ENCODE data around the gene ASTN2.

ASTN2 gene

DNA sequence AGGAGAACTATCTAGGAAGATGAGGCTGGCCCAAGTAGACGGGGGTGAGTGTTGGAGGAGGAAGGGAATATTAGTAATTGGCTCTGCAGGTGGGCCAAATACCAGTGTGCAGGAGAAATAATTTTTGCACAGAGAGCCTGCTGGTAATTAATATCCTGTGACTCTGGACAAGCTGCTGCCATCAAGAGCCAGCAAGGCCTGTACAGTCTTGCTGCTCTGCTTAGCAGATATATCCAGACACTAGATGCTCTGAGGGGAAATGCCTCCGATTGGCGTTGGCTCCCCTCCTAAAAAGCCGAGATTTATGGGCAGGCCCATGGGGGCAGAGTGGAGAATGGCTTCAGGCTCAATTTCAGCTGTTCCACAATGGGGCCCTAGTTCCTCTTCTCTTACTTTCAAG is 29.6 kb upstream of the ASTN2 start:
- Histone ChIP-seq H3K27ac (no peak overlapping the region), H3K36me3 (no peaks in the 10 kb centered on the region), H3K9me3 (no peaks in the 10 kb centered on the region), H3K4me1 (no peaks in the 10 kb centered on the region), H3K4me3 (no peak overlapping the region), H3K27me3 (peaks cover 0 to 6% of the 10 kb centered on the region in 2 donors)
- DNase-seq: no peak
- intact Hi-C loops (cut with DNase I; ENCODE audit: low total_unique reads): no loop called here
- TF ChIP-seq, protein P1, sequence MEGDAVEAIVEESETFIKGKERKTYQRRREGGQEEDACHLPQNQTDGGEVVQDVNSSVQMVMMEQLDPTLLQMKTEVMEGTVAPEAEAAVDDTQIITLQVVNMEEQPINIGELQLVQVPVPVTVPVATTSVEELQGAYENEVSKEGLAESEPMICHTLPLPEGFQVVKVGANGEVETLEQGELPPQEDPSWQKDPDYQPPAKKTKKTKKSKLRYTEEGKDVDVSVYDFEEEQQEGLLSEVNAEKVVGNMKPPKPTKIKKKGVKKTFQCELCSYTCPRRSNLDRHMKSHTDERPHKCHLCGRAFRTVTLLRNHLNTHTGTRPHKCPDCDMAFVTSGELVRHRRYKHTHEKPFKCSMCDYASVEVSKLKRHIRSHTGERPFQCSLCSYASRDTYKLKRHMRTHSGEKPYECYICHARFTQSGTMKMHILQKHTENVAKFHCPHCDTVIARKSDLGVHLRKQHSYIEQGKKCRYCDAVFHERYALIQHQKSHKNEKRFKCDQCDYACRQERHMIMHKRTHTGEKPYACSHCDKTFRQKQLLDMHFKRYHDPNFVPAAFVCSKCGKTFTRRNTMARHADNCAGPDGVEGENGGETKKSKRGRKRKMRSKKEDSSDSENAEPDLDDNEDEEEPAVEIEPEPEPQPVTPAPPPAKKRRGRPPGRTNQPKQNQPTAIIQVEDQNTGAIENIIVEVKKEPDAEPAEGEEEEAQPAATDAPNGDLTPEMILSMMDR (IDR thresholded peaks at IDR 0.05): no peak

DNA sequence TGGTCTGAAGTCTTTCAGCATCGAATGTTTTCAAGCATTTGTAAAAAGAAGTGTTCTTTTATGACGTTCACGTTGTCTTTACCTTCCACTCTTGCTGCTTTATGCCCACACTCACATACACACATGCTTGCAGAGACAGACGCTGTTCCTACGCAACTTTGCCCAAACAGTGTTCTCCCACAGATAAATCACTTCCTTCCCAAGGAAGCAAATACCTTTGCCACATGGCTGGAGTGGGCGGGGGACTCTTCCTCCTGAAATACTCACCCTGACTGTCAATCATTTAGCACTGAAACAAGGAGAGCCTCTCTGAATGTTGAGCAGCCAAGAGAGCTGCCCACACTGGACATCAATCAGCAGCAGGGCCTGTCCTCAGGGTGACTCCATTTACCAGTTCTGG is 22.4 kb upstream of the ASTN2 start:
- TF ChIP-seq, protein P1 (IDR thresholded peaks at IDR 0.05): no peak
- no peak for DNase-seq
- no peaks in the 10 kb centered on the region for H3K36me3 ChIP-seq
- intact Hi-C loops (cut with DNase I; ENCODE audit: low total_unique reads): no loop called here
- no peaks in the 10 kb centered on the region for H3K9me3 ChIP-seq
- peaks cover 0 to 3% of the 10 kb centered on the region in 2 donors for H3K27me3 ChIP-seq
- H3K4me1 ChIP-seq: no peaks in the 10 kb centered on the region
- H3K27ac ChIP-seq: no peak overlapping the region
- H3K4me3 ChIP-seq: no peak overlapping the region

DNA sequence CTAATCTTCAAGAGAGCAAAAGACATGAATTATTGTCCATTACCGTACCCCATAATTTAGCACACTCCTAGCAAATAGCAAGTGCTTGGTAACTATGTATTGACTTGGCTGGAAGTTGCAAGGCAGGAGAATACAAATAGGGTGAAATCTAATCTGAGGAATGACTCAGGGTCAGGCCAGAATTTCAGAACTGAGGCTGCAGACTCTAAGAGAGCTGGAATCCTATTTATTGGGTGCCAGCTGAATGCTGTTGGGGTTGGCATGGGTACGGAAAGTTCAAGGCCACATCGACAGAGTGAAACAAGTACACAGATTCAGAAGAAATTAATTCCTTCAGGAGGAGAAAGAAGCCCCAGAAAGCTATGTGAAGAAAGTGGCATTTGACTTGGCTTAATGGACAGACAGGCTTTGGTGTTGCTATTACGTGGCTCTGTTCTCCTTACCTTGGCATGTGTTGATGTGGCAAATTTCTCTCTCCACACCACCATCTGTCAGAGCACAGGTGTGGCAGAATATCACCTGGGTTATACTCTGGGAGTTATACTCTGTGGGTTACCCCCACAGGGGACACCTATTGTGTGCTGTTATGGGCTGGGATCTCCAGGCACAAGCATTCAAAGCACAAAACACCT is 20.9 kb upstream of the ASTN2 start:
- Histone ChIP-seq H3K27ac (no peak overlapping the region), H3K9me3 (no peaks in the 10 kb centered on the region), H3K4me1 (no peaks in the 10 kb centered on the region), H3K27me3 (peaks cover 0 to 3% of the 10 kb centered on the region in 2 donors), H3K36me3 (no peaks in the 10 kb centered on the region), H3K4me3 (no peak overlapping the region)
- DNase-seq: no peak
- intact Hi-C loops (cut with DNase I; ENCODE audit: low total_unique reads): no loop called here
- TF ChIP-seq, protein P1 (IDR thresholded peaks at IDR 0.05): no peak

DNA sequence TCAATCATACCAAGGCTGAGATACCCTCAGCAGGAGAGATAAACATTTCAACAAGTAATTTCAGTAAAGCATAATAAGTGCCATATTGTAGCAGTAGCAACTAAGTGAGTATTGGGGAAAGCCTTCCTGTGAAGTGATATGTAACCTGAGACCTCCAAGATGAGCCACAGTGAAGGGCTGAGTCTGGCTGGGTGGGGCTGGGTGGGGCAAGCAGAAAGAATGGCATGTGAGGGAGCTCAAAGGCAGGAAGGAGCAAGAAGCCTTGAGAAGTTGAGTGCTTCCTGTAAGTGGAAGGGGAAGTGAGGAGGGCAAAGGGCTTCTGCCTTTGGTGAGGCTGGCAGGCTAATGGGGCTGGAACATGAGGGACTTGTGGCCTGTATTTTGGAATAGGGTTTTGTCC is 19.7 kb upstream of the ASTN2 start:
- no peaks in the 10 kb centered on the region for H3K36me3 ChIP-seq
- intact Hi-C loops (cut with DNase I; ENCODE audit: low total_unique reads): no loop called here
- H3K4me1 ChIP-seq: no peaks in the 10 kb centered on the region
- no peak overlapping the region for H3K4me3 ChIP-seq
- no peaks in the 10 kb centered on the region for H3K9me3 ChIP-seq
- no peak overlapping the region for H3K27ac ChIP-seq
- H3K27me3 ChIP-seq: peaks cover 0 to 6% of the 10 kb centered on the region in 2 donors
- TF ChIP-seq, protein P1 (IDR thresholded peaks at IDR 0.05): no peak
- no peak for DNase-seq

DNA sequence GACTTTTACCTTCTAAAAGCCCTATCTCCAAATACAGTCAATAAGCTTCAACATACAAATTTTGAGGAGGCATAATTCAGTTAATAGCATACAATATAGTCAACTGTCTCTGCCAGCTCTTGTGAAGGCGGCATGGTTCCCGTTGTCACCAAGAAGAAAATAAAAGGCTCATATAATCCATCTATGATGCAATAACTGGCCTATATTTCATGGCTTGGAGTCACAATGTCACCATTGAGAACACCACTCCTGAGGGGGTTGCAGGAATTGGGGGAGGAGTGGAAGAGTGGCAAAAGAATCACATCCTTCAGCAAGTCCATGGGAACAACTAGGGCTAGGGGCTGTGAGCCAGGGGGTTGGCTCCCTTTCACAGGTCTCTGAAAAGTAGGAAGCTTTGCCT is 16.0 kb upstream of the ASTN2 start:
- no peak for DNase-seq
- no peaks in the 10 kb centered on the region for H3K9me3 ChIP-seq
- H3K36me3 ChIP-seq: no peaks in the 10 kb centered on the region
- no peak overlapping the region for H3K27ac ChIP-seq
- H3K4me3 ChIP-seq: no peak overlapping the region
- TF ChIP-seq, protein P1 (IDR thresholded peaks at IDR 0.05): no peak
- H3K27me3 ChIP-seq: peaks cover 0 to 3% of the 10 kb centered on the region in 2 donors
- intact Hi-C loops (cut with DNase I; ENCODE audit: low total_unique reads): no loop called here
- no peaks in the 10 kb centered on the region for H3K4me1 ChIP-seq
